Measurements from ENCODE around the gene UBR1.
"Not testable (repeated sequence)": the region's sequence is repeated elsewhere in the genome, so short reads cannot be mapped to it uniquely, and the experiment has no call there.

The UBR1 gene

GRCh38 chr15:42914728-42915497, 190.9 kb downstream of the UBR1 start:
- DNase-seq (ENCODE audit: low read depth in 2 of 2), result no peak

- peak; percentile 48 to 60 for DNase-seq (ENCODE audit: low read depth in 2 of 2)
Observed at GRCh38 chr15:42911058-42911592, 194.7 kb downstream of the UBR1 start.

DNA sequence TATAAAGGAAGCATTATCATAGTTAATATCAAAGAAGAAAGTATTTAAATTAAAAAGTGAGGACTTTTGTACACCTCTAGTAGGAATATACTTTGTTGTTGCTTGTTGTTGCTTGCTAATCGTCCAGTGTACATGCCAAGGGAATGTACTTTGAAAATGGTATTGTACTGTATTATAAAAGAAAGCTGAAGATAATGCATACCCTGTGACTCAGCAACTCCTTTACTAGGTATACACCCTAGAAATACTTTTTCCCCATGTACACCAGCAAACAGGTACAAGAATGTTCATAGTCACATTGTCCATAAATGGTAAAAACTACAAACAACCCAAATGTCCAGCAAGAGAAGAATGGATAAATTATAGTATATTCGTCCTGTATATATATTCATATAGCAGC, 197.3 kb downstream of the UBR1 start:
- no peak for DNase-seq (ENCODE audit: low read depth in 2 of 2)

- no peak for DNase-seq (ENCODE audit: low read depth in 2 of 2)
Observed at GRCh38 chr15:42903388-42904324, 202.2 kb downstream of the UBR1 start.

- DNase-seq (ENCODE audit: low read depth in 2 of 2), result not testable (repeated sequence)
Observed at GRCh38 chr15:42893911-42894310, 211.9 kb downstream of the UBR1 start.

All from fibroblast of skin of left quadriceps (primary cell).